Measurements from ENCODE around the gene MPND.

The MPND gene, protein sequence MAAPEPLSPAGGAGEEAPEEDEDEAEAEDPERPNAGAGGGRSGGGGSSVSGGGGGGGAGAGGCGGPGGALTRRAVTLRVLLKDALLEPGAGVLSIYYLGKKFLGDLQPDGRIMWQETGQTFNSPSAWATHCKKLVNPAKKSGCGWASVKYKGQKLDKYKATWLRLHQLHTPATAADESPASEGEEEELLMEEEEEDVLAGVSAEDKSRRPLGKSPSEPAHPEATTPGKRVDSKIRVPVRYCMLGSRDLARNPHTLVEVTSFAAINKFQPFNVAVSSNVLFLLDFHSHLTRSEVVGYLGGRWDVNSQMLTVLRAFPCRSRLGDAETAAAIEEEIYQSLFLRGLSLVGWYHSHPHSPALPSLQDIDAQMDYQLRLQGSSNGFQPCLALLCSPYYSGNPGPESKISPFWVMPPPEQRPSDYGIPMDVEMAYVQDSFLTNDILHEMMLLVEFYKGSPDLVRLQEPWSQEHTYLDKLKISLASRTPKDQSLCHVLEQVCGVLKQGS

DNA sequence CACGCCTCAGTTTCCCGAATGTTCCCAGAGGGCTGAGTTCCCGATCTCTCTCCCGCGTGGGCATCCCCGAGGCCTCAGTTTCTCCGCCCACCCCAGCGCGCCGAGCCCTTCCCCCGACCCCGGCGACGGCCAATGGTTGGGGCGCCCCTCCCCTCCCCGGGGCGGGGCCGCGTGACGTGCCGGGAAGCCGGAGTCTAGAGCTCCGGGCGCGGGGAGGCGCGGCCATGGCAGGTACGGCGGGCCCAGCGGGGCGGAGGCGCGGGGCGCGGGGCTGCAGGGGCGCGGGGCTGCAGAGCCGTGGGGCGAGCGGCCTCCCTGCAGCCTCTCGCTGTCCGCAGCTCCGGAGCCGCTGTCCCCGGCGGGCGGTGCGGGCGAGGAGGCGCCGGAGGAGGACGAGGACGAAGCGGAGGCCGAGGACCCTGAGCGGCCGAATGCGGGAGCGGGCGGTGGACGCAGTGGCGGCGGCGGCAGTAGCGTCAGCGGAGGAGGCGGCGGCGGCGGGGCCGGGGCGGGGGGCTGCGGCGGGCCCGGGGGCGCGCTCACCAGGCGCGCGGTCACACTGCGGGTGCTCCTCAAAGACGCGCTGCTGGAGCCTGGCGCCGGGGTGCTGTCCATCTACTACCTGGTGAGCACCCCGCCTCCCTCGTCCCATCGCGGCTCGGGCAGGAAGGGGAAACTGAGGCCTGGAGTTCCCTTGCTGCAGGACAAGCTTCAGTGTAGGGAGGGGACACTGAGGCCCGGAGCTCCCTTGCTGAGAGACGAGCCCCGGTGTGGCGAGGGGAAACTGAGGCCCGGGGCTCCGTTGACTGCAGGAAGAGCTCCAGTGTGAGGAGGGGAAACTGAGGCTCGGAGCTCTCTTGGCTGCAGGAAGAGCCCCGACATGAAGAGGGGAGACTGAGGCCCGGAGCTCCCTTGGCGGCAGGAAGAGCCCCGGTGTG, at the start of gene MPND:
TSS of gene MPND (plus strand) at position 193 of the 938 bp plus-strand sequence. CDS start at position 225, 32 bp downstream.
- peak; percentile 63 for DNase-seq

DNA sequence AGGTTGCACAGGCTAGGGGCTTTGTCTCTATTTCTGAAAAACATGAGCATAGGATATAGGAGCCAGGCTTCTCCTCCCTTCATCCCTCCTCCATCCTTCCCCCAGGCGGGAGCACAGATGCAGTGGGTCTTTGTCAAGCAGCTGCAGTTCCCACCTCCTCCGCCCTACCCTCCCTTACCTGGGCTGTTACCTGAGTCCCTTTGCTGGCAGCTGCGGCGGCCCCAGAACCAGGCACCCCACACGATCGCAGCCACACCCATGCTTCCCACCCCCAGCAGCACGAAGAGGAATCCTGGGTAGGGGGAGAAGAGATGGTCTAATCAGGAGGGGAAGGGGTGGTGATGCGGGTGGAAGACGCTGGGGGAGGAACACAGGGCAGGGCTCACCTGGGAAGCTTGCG, 49.0 kb upstream of the MPND start:
- no peak for DNase-seq

DNA sequence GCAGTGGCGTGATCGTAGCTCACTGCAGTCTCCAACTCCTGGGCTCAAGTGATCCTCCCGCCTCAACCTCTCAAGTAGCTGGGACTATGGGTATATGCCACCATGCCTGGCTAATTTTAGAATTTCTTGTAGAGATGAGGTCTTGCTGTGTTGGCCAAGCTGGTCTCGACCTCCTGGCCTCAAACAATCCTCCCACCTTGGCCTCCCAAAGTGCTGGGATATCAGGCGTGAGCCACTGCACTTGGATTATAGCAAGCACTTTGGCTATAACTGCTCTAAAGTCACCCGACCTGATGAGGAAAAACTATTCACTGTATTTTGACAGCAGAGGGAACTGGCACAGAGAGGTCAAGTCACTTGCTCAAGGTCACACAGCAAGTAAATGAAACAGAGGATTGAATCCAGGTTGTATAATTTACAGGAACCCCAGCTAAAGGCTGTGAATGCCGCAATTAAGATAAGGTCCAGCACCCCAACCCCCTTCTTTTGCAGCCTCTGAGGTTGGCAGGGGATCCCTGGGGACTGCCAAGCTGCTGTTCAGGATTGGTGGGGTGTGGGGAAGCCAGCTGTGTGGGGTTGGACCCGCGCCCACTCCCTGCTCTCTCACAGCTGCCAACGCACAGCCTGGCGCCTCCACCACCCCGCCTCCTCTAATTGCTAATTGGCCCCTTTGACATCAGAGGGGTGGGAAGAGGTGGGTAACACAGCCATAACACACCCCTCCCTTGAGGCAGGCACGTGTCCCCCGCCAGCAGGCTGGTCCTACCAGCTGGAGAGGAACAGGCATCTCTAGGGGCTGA, 47.2 kb upstream of the MPND start:
- peak; percentile 88 for DNase-seq

DNA sequence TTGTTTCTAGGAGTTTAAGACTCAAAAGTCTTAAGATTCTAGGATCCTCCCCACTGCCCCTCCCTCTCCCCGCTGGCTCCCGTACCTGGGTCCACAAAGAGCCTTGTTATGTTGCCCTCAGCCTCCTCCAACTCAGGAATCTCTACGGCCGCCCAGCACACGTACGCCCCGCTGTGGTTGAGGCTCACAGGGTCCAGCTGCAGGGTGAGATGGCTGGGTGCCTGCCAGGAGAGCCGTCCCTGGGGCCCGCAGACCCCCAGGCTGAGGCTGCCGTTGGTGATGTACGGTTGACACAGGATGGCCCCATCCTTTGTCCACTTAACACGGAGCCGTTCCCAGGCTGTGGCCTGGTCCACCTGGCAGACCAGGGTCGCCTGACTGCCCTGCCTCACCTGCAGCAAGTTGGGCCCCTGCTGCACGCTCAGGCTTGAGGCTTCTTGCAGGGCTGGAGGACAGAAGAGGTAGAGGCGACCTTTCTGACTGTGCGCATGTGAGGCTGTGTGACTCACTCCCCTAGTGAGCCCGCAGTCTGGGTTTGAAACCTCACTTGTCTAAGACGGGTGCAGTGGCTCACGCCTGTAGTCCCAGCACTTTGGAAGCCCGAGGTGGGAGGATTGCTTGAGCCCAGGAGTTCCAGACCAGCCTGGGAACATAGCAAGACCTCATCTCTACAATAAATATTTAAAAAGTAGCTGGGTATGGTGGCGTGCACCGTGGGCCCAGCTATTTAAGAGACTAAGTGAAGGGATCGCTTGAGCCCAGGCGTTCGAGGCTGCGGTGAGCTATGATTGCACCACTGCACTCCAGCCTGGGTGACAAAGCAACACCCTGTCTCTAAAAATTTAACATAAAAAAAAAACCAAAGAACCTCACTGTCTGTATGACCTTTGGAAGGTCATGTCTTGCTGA, 45.2 kb upstream of the MPND start:
- DNase-seq: no peak

DNA sequence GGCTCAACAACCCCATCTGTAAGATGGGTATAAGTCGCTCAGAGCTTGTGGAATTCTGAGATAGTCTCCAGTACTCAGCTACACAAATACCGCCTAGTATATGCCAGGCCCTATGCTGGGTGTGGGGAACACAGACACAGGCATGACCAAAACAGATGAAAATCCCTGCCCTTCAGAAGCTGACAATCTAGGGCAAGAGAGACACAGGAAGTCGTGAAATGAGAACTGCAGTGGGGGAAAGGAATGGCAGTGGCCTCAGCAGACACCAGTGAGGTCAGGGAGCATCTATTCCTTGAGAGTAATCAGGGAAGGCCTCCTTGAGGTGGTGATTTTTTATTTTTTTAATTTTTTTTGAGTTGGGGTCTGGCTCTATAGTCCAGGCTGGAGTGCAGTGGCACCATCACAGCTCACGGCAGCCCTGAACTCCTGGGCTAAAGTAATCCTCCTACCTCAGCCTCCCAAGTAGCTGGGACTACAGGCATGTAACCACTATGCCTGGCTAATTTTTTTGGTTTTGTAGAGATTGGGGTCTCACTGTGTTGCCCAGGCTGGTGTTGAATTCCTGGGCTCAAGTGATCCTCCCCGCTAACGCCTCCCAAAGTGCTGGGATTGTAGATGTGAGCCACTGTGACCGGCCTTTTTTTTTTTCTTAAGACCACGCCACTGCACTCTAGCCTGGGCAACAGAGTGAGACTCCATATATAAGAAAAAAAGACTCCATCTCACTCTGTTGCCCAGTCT, 44.4 kb upstream of the MPND start:
- DNase-seq: no peak

DNA sequence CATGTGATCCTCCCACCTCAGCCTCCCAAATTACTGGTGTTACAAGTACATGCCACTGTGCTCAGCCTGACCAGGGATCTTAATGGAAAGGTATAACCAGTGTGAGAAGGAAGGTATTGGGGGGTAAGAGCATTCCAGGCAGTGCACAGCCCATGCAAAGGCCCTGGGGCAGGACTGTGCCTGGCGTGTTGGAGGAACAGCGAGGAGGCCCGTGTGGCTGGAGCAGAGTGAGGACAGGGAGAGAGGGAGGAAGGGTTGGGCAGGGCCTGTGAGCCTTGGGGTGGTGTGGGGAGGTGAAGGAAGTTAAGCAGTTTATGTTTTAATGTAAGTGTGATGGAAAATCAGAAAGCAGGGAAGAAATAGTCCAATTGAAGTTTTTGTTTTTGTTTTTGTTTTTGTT, 42.8 kb upstream of the MPND start:
- no peak for DNase-seq

DNA sequence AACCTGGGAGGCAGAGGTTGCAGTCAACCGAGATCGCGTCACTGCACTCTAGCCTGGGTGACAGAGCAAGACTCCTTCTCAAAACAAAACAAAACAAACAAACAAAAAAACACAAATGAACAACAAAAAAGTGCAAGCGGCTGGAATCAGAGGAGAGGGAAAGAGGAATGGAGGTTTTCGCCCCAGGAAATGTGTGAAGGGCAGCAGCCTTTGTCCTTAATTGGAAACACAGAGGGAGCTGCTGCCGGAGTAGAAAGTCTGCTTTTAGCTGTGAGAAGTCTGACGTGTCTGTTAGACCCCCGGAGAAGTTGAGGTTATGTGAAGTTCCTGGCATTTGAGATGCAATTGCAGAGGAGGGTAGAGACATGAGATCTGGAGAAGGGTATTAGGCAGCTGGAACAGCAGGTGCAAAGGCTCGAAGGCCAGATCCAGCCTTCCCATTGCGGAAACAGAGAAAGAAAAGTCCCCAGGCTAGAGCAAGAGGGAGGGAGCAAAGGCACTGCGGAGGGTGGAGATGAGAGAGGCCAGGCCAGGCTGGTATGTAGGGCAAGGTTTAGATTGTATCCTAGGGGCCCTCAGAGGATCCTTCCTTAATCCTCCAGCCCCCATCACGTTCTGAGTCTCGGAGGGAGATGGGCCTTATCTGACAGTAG, 41.6 kb upstream of the MPND start:
- DNase-seq: no peak

DNA sequence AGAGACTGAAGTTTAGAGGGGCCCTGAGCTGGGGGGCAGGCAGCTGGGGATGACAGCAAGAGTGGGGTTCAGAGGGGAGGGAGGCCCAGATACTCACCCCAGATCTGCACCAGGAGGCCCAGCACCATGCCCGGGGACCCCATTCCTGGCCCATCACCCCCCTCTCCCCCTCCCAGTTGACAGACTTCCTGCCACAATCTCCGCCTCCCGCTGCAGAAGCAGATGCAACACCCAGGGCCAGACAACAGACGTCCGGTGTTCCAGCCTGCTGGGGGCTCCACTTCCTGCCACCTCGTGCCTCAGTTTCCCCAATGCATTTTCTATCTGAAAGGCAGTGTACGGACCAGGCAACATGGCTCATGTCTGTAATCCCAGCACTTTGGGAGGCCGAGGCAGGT, 41.1 kb upstream of the MPND start, which contains the start of gene TMIGD2:
TSS of gene TMIGD2 (minus strand) at position 147 of the 398 bp plus-strand sequence. CDS start at position 143, 4 bp downstream.
- no peak for DNase-seq

DNA sequence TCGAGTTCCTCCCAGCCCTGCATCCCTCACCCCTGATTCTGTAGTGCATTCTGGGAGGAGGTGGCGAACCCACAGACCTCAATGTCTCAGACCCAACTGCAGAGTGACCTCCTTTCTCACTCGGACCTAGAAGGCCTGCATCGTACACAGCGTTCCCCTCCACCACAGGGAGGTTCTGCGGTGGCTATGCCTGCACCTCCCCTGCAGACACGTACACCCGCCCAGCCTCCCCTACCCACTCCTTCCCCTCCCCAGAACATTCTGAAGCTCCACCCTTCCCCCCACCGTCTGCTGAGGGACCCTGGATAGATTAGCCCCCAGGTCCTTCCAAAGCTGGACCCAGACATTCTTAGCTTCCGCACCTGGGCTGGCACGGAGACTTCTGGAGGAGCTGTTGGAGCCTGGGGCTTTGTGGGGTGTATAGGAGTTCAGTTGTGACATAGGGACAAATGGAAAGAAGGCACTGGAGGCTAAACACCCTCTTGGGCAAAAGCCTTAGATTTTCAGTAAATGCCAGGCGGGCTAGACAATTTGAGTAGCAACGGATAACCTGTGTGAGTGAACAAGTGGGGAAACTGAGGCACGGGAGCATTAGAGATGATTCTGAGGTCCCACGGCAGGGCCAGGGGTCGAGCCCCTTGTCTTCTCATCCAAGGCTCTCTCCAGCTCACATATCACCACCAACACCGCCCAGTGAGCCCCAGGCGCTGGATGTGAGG, 39.4 kb upstream of the MPND start:
- no peak for DNase-seq

DNA sequence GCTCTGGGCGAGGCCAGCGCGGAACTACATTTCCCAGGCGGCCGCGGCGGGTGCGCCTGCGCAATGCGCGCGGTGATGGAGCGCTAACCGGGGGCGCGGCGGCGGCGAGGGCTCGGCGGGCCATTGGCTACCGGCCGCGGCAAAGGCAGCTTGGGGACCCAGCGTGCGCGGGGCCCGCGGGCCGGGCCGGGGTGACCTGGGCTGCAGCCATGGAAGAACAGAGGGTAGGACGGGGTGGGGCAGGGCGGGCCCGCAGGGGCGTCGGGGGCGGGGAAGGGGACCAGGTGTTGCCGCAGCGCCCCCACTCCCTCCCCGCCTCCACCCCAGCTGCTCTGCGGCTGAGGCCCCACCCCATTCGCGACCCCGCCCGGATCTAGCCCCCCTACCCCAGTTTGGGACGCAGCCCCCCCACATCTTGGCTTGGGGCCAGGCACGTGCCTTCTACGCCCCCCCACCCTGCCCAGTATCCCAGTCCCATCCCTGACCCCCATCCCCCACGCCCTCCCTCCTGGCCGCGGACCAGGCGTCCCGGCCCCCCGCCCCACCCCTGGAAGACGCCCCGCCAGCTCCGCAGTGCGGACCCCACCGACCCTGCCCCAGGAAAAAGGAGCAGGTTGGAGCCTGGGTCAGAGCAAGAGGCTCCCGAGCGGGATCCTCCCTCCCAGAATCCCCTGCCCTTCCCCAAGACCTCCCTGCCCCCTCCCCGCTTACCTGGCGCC, 38.7 kb upstream of the MPND start, which contains the start of gene FSD1:
TSS of gene FSD1 (plus strand) at position 61 of the 719 bp plus-strand sequence. CDS start at position 210, 149 bp downstream.
- DNase-seq: peak; percentile 39

DNA sequence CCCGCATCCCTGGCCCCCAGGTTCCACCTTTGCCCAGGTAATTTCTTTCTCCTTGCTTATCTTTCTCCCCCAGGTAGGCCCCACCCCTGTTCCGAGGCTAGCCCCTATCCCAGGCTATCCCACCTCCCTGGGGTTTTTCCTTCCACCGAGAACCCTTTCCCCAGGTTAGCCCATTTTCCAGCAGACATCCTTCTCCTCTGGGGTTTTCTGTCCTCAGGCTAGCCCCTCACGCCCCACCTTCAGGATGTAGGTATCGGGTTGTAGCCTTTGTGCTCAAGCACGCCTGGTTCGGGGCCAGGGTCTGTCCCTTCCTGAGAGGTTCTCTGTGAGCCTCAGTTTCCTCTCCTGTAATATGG, 38.1 kb upstream of the MPND start:
- no peak for DNase-seq

DNA sequence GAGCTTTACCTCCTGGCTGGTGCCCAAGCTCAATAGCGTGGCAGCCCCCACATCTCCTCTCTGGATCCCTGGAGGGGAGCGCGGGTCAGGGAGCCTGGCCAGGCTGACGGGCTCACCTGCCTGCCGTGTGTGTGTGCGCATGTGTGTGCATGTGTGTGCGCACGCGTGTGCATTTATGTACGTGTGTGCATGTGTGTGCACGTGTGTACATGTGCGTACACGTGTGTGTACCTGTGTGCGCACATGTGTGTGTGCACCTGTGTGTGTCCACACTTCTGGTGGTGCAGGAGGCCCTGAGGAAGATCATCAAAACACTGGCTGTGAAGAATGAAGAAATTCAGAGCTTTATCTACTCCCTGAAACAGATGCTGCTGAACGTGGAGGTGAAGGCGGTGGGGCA, 37.7 kb upstream of the MPND start:
- DNase-seq: no peak

DNA sequence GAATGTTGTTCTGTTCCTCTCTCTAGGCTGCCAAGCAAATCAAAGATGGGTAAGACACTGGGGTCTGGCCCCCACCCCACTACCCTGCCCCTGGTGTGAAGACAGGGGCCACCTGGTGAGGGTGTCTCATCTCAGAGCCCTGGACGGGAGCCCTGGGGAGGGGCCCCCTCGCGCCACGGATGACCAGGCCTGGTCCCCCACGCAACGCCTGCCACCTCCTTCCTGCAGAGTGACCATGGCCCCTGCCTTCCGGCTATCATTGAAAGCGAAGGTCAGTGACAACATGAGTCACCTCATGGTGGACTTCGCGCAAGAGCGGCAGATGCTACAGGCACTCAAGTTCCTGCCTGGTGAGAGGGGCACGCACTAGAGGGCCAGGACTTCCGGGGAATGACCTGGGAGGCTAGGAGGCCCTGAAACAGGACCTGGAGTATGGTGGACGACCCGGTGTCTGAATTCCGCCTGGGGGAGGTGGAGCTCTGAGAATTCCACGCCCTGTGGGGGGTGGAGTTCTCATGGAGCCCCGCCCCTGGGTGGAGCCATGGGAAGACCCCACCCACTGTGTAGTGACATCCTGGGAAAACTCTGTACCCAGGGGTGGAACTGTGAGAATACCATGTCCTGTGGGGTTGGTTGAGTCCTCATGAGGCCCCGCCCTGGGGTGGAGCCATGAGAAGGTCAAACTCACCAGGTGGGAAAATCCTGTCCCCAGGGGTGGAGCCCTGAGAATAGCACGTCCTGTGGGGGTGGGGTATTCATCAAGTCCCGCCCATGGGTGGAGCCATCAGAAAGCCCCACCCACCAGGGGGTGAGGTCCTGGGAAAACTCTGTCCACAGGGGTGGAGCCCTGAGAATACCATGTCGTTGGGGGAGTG, 32.9 kb upstream of the MPND start:
- no peak for DNase-seq

DNA sequence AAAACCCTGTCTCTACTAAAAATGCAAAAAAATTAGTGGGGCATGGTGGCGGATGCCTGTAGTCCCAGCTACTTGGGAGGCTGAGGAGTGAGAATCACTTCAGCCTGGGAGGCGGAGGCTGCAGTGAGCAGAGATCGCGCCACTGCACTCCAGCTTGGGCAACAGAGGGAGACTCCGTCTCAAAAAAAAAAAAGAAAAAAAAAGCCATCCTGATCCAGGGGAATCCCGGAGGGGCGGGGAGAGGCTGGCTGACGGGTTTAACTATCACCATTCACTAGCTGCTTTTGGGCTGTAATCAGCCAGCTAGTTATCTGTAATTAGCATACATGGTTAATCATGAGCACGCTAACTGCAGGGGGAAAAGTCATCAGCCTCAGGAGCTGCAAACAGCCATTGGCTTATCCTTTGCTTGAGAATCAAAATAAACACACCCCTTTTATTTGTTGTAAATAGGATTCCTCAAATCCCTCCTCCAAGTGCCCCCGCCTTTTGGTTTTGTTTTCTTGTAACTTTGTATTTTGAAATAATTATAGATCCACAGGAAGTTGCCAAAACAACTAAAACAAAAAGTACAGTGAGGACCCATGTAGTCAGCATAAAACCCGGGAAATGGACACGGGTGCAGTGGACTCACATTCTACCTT, 29.4 kb upstream of the MPND start:
- DNase-seq: no peak

DNA sequence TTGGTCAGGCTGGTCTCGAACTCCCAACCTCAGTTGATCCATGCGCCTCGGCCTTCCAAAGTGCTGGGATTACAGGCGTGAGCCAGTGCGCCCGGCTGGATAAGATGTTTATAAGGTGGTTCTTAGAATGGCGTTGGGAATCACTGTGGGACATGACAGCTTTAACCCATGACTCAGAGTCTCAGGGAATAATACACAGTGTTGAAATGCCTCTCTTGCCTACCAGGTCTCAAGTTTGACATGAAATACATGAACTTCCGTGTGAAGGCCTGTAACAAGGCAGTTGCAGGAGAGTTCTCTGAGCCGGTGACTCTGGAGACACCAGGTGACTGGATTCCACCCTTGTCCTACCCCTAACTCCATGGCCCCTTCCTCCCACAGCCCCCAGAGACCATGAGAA, 26.4 kb upstream of the MPND start:
- no peak for DNase-seq

DNA sequence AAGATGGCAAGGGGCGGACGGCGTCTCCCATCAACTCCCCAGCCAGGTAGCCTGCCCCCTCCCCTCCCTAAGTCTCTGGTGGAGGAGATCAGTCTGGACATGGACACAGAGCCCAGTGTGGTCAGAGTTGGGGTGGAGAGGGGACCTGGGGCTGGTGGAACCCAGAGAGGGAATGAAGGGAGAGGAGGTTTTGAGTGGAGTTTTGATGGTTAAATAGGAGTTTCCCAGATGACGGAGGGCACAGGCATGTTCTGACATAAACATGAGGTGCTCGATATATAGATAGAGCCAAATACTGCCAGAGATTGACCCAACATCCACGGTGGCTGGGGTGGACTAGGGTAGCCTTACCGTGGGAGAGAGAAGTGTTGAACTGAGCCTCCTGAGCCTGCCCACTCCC, 24.9 kb upstream of the MPND start:
- no peak for DNase-seq

DNA sequence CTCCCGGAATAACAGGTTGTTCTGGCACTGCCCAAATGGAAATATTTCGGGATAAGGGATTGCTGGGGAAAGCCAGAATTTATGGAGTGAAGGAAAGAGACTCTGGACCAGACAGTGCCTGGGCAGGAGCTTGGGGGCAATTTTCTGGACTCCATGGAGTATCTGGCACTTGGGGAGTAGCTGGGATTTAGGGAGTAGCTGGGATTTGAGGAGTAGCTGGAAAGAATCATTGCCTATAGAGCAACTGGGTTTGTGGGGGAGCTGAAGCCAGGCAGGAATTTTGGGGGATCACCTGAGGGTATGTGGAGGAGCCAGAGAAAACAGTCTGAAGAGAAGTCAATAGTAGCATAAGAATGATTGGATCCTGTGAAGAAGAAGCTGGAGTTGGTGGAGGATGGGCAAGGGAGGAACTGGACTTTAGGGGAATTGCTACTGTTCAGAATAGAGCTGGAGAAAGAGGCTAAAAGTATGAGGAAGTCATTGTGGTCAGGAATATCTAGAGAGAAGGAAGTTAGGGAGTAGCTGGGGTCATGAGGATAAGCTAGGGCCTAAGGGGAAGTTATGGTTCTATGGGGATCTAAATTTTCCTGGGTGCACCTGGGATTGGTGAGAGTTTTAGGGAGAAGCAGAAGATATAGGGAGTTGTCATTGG, 24.2 kb upstream of the MPND start:
- DNase-seq: no peak

Data from NCI-H446 treated with DMSO at 0.1 percent for 48 hours (cell line).